Liver (tissue), 9 donors: ENCODE results near the gene LAMA1. TPM values are rescaled to one million over a fixed set of nuclear protein-coding genes. Genes with fewer than 3 reads are reported as not detected.
A peak's percentile ranks its signal among the peaks of the same experiment; 100 is the strongest.

Source experiments
- DNase-seq: peaks from one replicate; pipeline ENCODE4 v3.0.0-alpha.2; 2017; ENCODE audit warnings: low spot score
- H3K27ac ChIP-seq, 2 donors: one replicate each; pipeline ENCODE4 v1.7.0; 2013; ENCODE audit warnings: inconsistent platforms in 2 of 2, low read length in 2 of 2, control low read depth in 1 of 2, low read depth in 1 of 2, mild to moderate bottlenecking in 1 of 2
- H3K27me3 ChIP-seq, 4 donors: one replicate each; pipeline versions ENCODE4 v1.6.1 to v1.7.0; 2013; ENCODE audit warnings: low read length in 3 of 4, inconsistent platforms in 1 of 4, mild to moderate bottlenecking in 1 of 4, moderate library complexity in 1 of 4; ENCODE audit not compliant: control insufficient read depth in 4 of 4, insufficient read depth in 4 of 4
- H3K36me3 ChIP-seq, 4 donors: one replicate each; pipeline versions ENCODE4 v1.6.1 to v1.7.0; 2013; ENCODE audit warnings: low read length in 3 of 4, mild to moderate bottlenecking in 3 of 4, low read depth in 1 of 4, moderate library complexity in 1 of 4; ENCODE audit not compliant: control insufficient read depth in 4 of 4, insufficient read depth in 3 of 4
- H3K4me1 ChIP-seq, 4 donors: one replicate each; pipeline versions ENCODE4 v1.6.1 to v1.7.0; 2013; ENCODE audit warnings: low read length in 3 of 4, mild to moderate bottlenecking in 3 of 4, moderate library complexity in 1 of 4; ENCODE audit not compliant: control insufficient read depth in 4 of 4, insufficient read depth in 4 of 4
- H3K4me3 ChIP-seq, 3 donors: one replicate each; pipeline versions ENCODE4 v1.6.1 to v1.7.0; 2013; ENCODE audit warnings: low read length in 3 of 3, control low read depth in 1 of 3, low read depth in 1 of 3, mild to moderate bottlenecking in 1 of 3
- H3K9ac ChIP-seq, 2 donors: one replicate each; pipeline ENCODE4 v1.7.0; 2013; ENCODE audit warnings: low read length in 2 of 2, mild to moderate bottlenecking in 2 of 2, moderate library complexity in 2 of 2, control low read depth in 1 of 2, low read depth in 1 of 2
- H3K9me3 ChIP-seq, 4 donors: one replicate each; pipeline versions ENCODE4 v1.6.1 to v1.7.0; 2013; ENCODE audit warnings: low read length in 3 of 4; ENCODE audit not compliant: control insufficient read depth in 4 of 4
- EGR1 ChIP-seq, 2 donors: IDR thresholded peaks; 2 replicates each; pipeline ENCODE4 v1.6.1; 2016 to 2018; ENCODE audit warnings: antibody characterized with exemption in 2 of 2, low read depth in 2 of 2
- FOXA1 ChIP-seq: IDR thresholded peaks from 2 replicates; pipeline ENCODE4 v1.6.1; 2016; ENCODE audit warnings: antibody characterized with exemption
- FOXA2 ChIP-seq: IDR thresholded peaks from 2 replicates; pipeline ENCODE4 v1.6.1; 2016; ENCODE audit warnings: antibody characterized with exemption
- GABPA ChIP-seq, 2 donors: IDR thresholded peaks in 1 of 2; conservative IDR thresholded peaks in 1 of 2; 2 replicates each; pipeline ENCODE4 v1.6.1; 2016; ENCODE audit warnings: antibody characterized with exemption in 2 of 2, mild to moderate bottlenecking in 1 of 2, moderate library complexity in 1 of 2
- HNF4A ChIP-seq, 2 donors: conservative IDR thresholded peaks; 2 replicates each; pipeline ENCODE4 v1.6.1; 2016; ENCODE audit warnings: antibody characterized with exemption in 2 of 2, mild to moderate bottlenecking in 2 of 2
- HNF4G ChIP-seq: IDR thresholded peaks from 2 replicates; pipeline ENCODE4 v1.6.1; 2016; ENCODE audit warnings: antibody characterized with exemption
- JUND ChIP-seq, 2 donors: IDR thresholded peaks; 2 replicates each; pipeline ENCODE4 v1.6.1; 2016; ENCODE audit warnings: antibody characterized with exemption in 2 of 2
- NR2F2 ChIP-seq: IDR thresholded peaks from 2 replicates; pipeline ENCODE4 v1.6.1; 2016; ENCODE audit warnings: antibody characterized with exemption
- RAD21 ChIP-seq, 2 donors: IDR thresholded peaks; 2 replicates each; pipeline ENCODE4 v1.6.1; 2016; ENCODE audit warnings: antibody characterized with exemption in 2 of 2, mild to moderate bottlenecking in 2 of 2
- REST ChIP-seq: IDR thresholded peaks from 2 replicates; pipeline ENCODE4 v1.6.1; 2016; ENCODE audit warnings: antibody characterized with exemption, mild to moderate bottlenecking
- RXRA ChIP-seq, 2 donors: IDR thresholded peaks; 2 replicates each; pipeline ENCODE4 v1.6.1; 2017 to 2018; ENCODE audit warnings: antibody characterized with exemption in 2 of 2, mild to moderate bottlenecking in 1 of 2
- SP1 ChIP-seq: IDR thresholded peaks from 2 replicates; pipeline ENCODE4 v1.6.1; 2018; ENCODE audit warnings: antibody characterized with exemption, mild to moderate bottlenecking
- TAF1 ChIP-seq: conservative IDR thresholded peaks from 2 replicates; pipeline ENCODE4 v1.6.1; 2016; ENCODE audit warnings: antibody characterized with exemption, mild to moderate bottlenecking
- YY1 ChIP-seq: IDR thresholded peaks from 2 replicates; pipeline ENCODE4 v1.6.1; 2016; ENCODE audit warnings: antibody characterized with exemption, mild to moderate bottlenecking
- WGBS: extraction: QIAGEN DNeasy Blood & Tissue Kit; methylation state at CpG from one replicate; pipeline ENCODE4 v1.1.7; 2013; 5-methylcytosine and 5-hydroxymethylcytosine counted together
- polyA plus RNA-seq, 2 donors: library from polyadenylated mRNA; stranded (reverse) in 1 of 2; unstranded in 1 of 2; fragments of 200-250 nt in 1 of 2; fragments of >200 nt in 1 of 2; fragmentation: Nextera tagmentation in 1 of 2; extraction: Ambion mirVana in 1 of 2; gene quantifications; one replicate each; pipeline versions ENCODE4 v1.2.1 to v1.2.3, GENCODE V29; 2013 to 2015
- total RNA-seq, 2 donors: library from RNA; depleted of rRNA; stranded (reverse); fragments of >200 nt; gene quantifications; one replicate each; pipeline ENCODE4 v1.2.3, GENCODE V29; 2014
- TF ChIP-seq, protein P1 (sequence below): fragments of 150-350 bp; IDR thresholded peaks from 2 replicates; pipeline ENCODE4 v1.5.1; 2017; ENCODE audit warnings: improper control_type of control experiment, low read depth, low read length; ENCODE audit not compliant: missing input control
- TF ChIP-seq, protein P2 (sequence below): IDR thresholded peaks from 2 replicates; pipeline ENCODE4 v1.6.1; 2016; ENCODE audit warnings: antibody characterized with exemption
- TF ChIP-seq, protein P3 (sequence below): IDR thresholded peaks from 2 replicates; pipeline ENCODE4 v1.6.1; 2016; ENCODE audit warnings: antibody characterized with exemption
- donor health status: healthy.
- donor health status: healthy.
- donor health status: healthy.
- donor health status: healthy.
- donor health status: healthy.

Gene LAMA1
- total and polyA plus RNA-seq, 4 donors = 0.05 to 0.67 (median 0.43) TPM

GRCh38 chr18:7116001-7116730 is 1.4 kb downstream of the LAMA1 start:
- WGBS = 9% methylated on average over 24 of the region's 24 CpGs
- TF ChIP-seq RXRA (IDR thresholded peaks at IDR 0.05) (no peak), JUND (IDR thresholded peaks at IDR 0.05) (no peak), REST (no peak), SP1 (no peak), GABPA (IDR thresholded peaks at IDR 0.05 in 1 of 2, conservative IDR thresholded peaks at IDR 0.05 in 1 of 2) (no peak), TAF1 (no peak), FOXA1 (no peak), RAD21 (IDR thresholded peaks at IDR 0.05) (no peak), HNF4G (no peak)
- TF ChIP-seq, protein P1, sequence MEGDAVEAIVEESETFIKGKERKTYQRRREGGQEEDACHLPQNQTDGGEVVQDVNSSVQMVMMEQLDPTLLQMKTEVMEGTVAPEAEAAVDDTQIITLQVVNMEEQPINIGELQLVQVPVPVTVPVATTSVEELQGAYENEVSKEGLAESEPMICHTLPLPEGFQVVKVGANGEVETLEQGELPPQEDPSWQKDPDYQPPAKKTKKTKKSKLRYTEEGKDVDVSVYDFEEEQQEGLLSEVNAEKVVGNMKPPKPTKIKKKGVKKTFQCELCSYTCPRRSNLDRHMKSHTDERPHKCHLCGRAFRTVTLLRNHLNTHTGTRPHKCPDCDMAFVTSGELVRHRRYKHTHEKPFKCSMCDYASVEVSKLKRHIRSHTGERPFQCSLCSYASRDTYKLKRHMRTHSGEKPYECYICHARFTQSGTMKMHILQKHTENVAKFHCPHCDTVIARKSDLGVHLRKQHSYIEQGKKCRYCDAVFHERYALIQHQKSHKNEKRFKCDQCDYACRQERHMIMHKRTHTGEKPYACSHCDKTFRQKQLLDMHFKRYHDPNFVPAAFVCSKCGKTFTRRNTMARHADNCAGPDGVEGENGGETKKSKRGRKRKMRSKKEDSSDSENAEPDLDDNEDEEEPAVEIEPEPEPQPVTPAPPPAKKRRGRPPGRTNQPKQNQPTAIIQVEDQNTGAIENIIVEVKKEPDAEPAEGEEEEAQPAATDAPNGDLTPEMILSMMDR = no peak
- Histone ChIP-seq H3K9me3 (no peaks in the 10 kb centered on the region), H3K27me3 (peaks cover 0 to 16% (median 2%) of the 10 kb centered on the region in 4 donors), H3K4me3 (peak overlapping the region in 2 of 3 donors; percentile 26 to 50), H3K27ac (no peak overlapping the region), H3K36me3 (no peaks in the 10 kb centered on the region), H3K4me1 (peaks cover 11 to 17% (median 14%) of the 10 kb centered on the region in 4 donors), H3K9ac (no peak overlapping the region)
- DNase-seq = no peak

DNA sequence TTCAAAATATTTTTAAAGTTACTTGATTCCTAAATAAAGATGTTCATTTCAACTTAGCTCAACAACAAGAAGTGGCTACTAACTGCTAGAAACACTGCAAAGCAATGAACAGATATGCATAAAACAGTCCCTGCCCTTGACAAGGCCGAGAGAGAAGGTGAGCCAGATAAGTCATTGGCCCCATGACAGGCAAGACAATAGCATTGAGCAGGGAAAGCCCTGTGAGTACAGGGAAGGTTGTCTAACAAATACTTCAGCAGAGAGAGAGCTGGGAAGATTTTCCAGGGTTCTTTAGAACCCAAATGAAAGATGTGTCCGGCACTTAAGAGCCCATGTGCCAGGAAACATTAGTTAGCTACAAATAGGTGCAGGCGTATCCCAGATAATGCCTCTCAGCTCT is 4.7 kb downstream of the LAMA1 start:
- Histone ChIP-seq H3K9ac (no peak overlapping the region), H3K27me3 (peaks cover 0 to 16% (median 2%) of the 10 kb centered on the region in 4 donors), H3K4me1 (peaks cover 10 to 17% (median 14%) of the 10 kb centered on the region in 4 donors), H3K4me3 (no peak overlapping the region), H3K27ac (no peak overlapping the region), H3K36me3 (no peaks in the 10 kb centered on the region), H3K9me3 (no peaks in the 10 kb centered on the region)
- 76% methylated on average over 3 of the region's 3 CpGs for WGBS
- no peak for DNase-seq
- TF ChIP-seq FOXA2 (no peak), HNF4A (conservative IDR thresholded peaks at IDR 0.05) (no peak), HNF4G (no peak), NR2F2 (no peak), GABPA (IDR thresholded peaks at IDR 0.05 in 1 of 2, conservative IDR thresholded peaks at IDR 0.05 in 1 of 2) (no peak), REST (no peak), JUND (IDR thresholded peaks at IDR 0.05) (no peak), EGR1 (IDR thresholded peaks at IDR 0.05; ENCODE audit: low read depth in 2 of 2) (no peak), SP1 (no peak), FOXA1 (no peak), YY1 (no peak), RXRA (IDR thresholded peaks at IDR 0.05) (no peak), RAD21 (IDR thresholded peaks at IDR 0.05) (no peak), TAF1 (no peak)
- TF ChIP-seq, protein P1 = no peak
- TF ChIP-seq, protein P2, sequence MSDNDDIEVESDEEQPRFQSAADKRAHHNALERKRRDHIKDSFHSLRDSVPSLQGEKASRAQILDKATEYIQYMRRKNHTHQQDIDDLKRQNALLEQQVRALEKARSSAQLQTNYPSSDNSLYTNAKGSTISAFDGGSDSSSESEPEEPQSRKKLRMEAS = no peak
- TF ChIP-seq, protein P3, sequence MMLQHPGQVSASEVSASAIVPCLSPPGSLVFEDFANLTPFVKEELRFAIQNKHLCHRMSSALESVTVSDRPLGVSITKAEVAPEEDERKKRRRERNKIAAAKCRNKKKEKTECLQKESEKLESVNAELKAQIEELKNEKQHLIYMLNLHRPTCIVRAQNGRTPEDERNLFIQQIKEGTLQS = no peak
